B cell (primary cell): ENCODE measurements around the gene GOLIM4. TPM values are rescaled to one million over a fixed set of nuclear protein-coding genes. Genes with fewer than 3 reads are reported as not detected.

Experiments used
- ATAC-seq: fragments of 200-7000 bp; cut with Tn5 transposase; one replicate; pipeline ENCODE4 v1.10.0; 2021; ENCODE audit warnings: low read depth, mild to moderate bottlenecking, moderate number of reproducible peaks, moderate library complexity
- CTCF ChIA-PET: fragments of 350-600 bp; sonication (Branson Sonifier 250); formaldehyde crosslinking; loops from one replicate; lab custom pipeline; 2021; ENCODE audit warnings: antibody characterized with exemption, inconsistent platforms; lab: Charles Lee
- POLR2A ChIA-PET: fragments of 350-600 bp; sonication (Branson Sonifier 250); formaldehyde crosslinking; loops from one replicate; lab custom pipeline; 2021; ENCODE audit warnings: antibody characterized with exemption; lab: Charles Lee
- DNase-seq: peaks from one replicate; pipeline ENCODE4 v3.0.0; 2013
- H2AFZ ChIP-seq: 2 replicates; pipeline ENCODE4 v1.6.1; 2012; ENCODE audit warnings: mild to moderate bottlenecking, low read depth, low read length; ENCODE audit not compliant: insufficient read depth, poor library complexity, severe bottlenecking
- H3K27ac ChIP-seq, 2 donors: 1 replicate in 1 of 2; 2 replicates in 1 of 2; pipeline ENCODE4 v1.5.1; 2012 to 2013; ENCODE audit warnings: low read length in 2 of 2, mild to moderate bottlenecking in 2 of 2, moderate library complexity in 1 of 2
- H3K27me3 ChIP-seq, 4 experiments: fragments of 200-600 bp in 1 of 4; sonication (generic) in 1 of 4; replicated peaks in 1 of 4; 1 replicate in 2 of 4; 2 replicates in 2 of 4; pipeline versions ENCODE4 v1.6.1 to v1.7.0; 2013 to 2016; ENCODE audit warnings: low read length in 3 of 4, mild to moderate bottlenecking in 2 of 4, mixed read lengths in 1 of 4, moderate library complexity in 1 of 4; ENCODE audit not compliant: insufficient read depth in 4 of 4, control insufficient read depth in 3 of 4; ENCODE audit errors: control extremely low read depth in 1 of 4
- H3K36me3 ChIP-seq, 2 experiments: replicated peaks in 1 of 2; 1 replicate in 1 of 2; 2 replicates in 1 of 2; pipeline versions ENCODE4 v1.6.1 to v1.7.1; 2013; ENCODE audit warnings: low read length in 1 of 2; ENCODE audit not compliant: insufficient read depth in 2 of 2, control insufficient read depth in 1 of 2; ENCODE audit errors: control extremely low read depth in 1 of 2, extremely low read depth in 1 of 2
- H3K4me1 ChIP-seq, 2 donors: fragments of 200-600 bp in 1 of 2; sonication (generic) in 1 of 2; 1 replicate in 1 of 2; 2 replicates in 1 of 2; pipeline versions ENCODE4 v1.5.1 to v1.6.1; 2013 to 2017; ENCODE audit warnings: low read length in 2 of 2; ENCODE audit not compliant: control insufficient read depth in 2 of 2, insufficient read depth in 2 of 2
- H3K4me2 ChIP-seq: replicated peaks from 2 replicates; pipeline ENCODE3; 2012; ENCODE audit warnings: mild to moderate bottlenecking, low read depth, low read length; ENCODE audit not compliant: poor library complexity, severe bottlenecking
- H3K4me3 ChIP-seq, 5 experiments: fragments of 200-600 bp in 1 of 5; sonication (generic) in 1 of 5; 1 replicate in 3 of 5; 2 replicates in 2 of 5; pipeline versions ENCODE4 v1.5.1 to v1.7.0; 2011 to 2016; ENCODE audit warnings: low read length in 4 of 5, mild to moderate bottlenecking in 4 of 5, low read depth in 2 of 5, control low read depth in 1 of 5, moderate library complexity in 1 of 5; ENCODE audit not compliant: insufficient read depth in 1 of 5; ENCODE audit errors: control extremely low read depth in 1 of 5, extremely low read depth in 1 of 5
- H3K79me2 ChIP-seq: fragments of 200-600 bp; sonication (generic); one replicate; pipeline ENCODE4 v1.6.0; 2016; ENCODE audit warnings: low read length; ENCODE audit not compliant: control insufficient read depth, insufficient read depth
- H3K9ac ChIP-seq: fragments of 200-600 bp; sonication (generic); 2 replicates; pipeline ENCODE4 v1.6.1; 2017; ENCODE audit warnings: mild to moderate bottlenecking, low read length, moderate library complexity
- H3K9me3 ChIP-seq, 3 donors: one replicate each; pipeline versions ENCODE4 v1.6.1 to v1.7.1; 2013; ENCODE audit warnings: low read length in 2 of 3; ENCODE audit not compliant: control insufficient read depth in 2 of 3, insufficient read depth in 1 of 3; ENCODE audit errors: control extremely low read depth in 1 of 3
- H4K20me1 ChIP-seq: 2 replicates; pipeline ENCODE4 v1.6.0; 2012; ENCODE audit warnings: mild to moderate bottlenecking, low read length; ENCODE audit not compliant: insufficient read depth, control insufficient read depth, poor library complexity, severe bottlenecking
- H3K27ac Mint-ChIP-seq: one replicate; pipeline ENCODE4 v1.8.0; 2021; ENCODE audit warnings: mixed read lengths
- H3K27me3 Mint-ChIP-seq: one replicate; pipeline ENCODE4 v1.8.0; 2021; ENCODE audit warnings: mixed read lengths
- H3K4me1 Mint-ChIP-seq: one replicate; pipeline ENCODE4 v1.8.0; 2021; ENCODE audit warnings: mixed read lengths
- H3K4me3 Mint-ChIP-seq: one replicate; pipeline ENCODE4 v1.8.0; 2021; ENCODE audit warnings: mixed read lengths
- H3K9me3 Mint-ChIP-seq: one replicate; pipeline ENCODE4 v1.8.0; 2022; ENCODE audit warnings: mixed read lengths; ENCODE audit not compliant: insufficient read depth
- CTCF ChIP-seq: fragments of 200-600 bp; IDR thresholded peaks from one replicate; pipeline ENCODE4 v1.8.0; 2022; ENCODE audit warnings: antibody characterized with exemption, mild to moderate bottlenecking
- EZH2 ChIP-seq: IDR thresholded peaks from 2 replicates; pipeline ENCODE4 v1.6.1; 2012; ENCODE audit warnings: borderline replicate concordance, low read depth, mild to moderate bottlenecking, moderate library complexity, low read length; ENCODE audit not compliant: insufficient read depth, poor library complexity, severe bottlenecking
- WGBS: methylation state at CpG from one replicate; pipeline ENCODE4 v1.1.5; 2013; ENCODE audit warnings: missing lambda C conversion rate; ENCODE audit not compliant: insufficient coverage; 5-methylcytosine and 5-hydroxymethylcytosine counted together
- intact Hi-C: fragments of 100-400 bp; cut with micrococcal nuclease; formaldehyde crosslinking; loops from one replicate; pipeline ENCODE4 v1.10.0; 2022
- polyA plus RNA-seq: library from polyadenylated mRNA; depleted of rRNA; stranded (reverse); fragments of >200 nt; gene quantifications from 2 replicates; pipeline ENCODE4 v1.2.3, GENCODE V29; 2012
- total RNA-seq, 2 donors: library from RNA; stranded (reverse); fragments of 120-200 nt in 1 of 2; gene quantifications; 1 replicate in 1 of 2; 2 replicates in 1 of 2; pipeline versions ENCODE4 v1.2.3 to v1.2.4, GENCODE V29; 2013 to 2022

Gene GOLIM4
- total and polyA plus RNA-seq, 2 donors (not counting 1 experiment from before 2014, with no cell fraction given) = 2.5 to 9.3 TPM

GRCh38 chr3:168048414-168049330 is 47.1 kb downstream of the GOLIM4 start:
- Histone ChIP-seq H3K27ac (no peak overlapping the region), H3K36me3 (no peaks in the 10 kb centered on the region), H3K9me3 (no peaks in the 10 kb centered on the region), H2AFZ (no peak overlapping the region), H4K20me1 (no peaks in the 10 kb centered on the region), H3K4me1 (no peaks in the 10 kb centered on the region), H3K9ac (no peak overlapping the region), H3K27me3 (no peaks in the 10 kb centered on the region), H3K4me2 (no peak overlapping the region), H3K4me3 (no peak overlapping the region), H3K79me2 (no peaks in the 10 kb centered on the region)
- DNase-seq (no peak), ATAC-seq (no peak)
- no peak overlapping the region for H3K4me3 Mint-ChIP-seq
- WGBS = no CpG with 5 or more reads among the region's 5 CpGs
- H3K4me1 Mint-ChIP-seq = peaks cover 2% of the 10 kb centered on the region
- H3K27ac Mint-ChIP-seq = no peak overlapping the region
- ChIA-PET CTCF (interaction anchor here (0.6 to 11.2 kb wide), 10 partner anchors 8 to 1698 kb away, joined by 3 to 165 read pairs (median 4); no protein-coding TSS in a partner anchor), POLR2A (no interaction called here)
- no peaks in the 10 kb centered on the region for H3K27me3 Mint-ChIP-seq
- no peak for TF ChIP-seq CTCF
- no peaks in the 10 kb centered on the region for H3K9me3 Mint-ChIP-seq
- intact Hi-C loops = loop anchor here (5.0 kb wide), 1 partner anchor 666 kb away; the partner anchor contains the start of gene ZBBX

GRCh38 chr3:168047936-168048335 is 47.8 kb downstream of the GOLIM4 start:
- Mint-ChIP-seq H3K4me3 (no peak overlapping the region), H3K27me3 (no peaks in the 10 kb centered on the region), H3K4me1 (peaks cover 2% of the 10 kb centered on the region), H3K9me3 (no peaks in the 10 kb centered on the region), H3K27ac (no peak overlapping the region)
- Histone ChIP-seq H3K27me3 (no peaks in the 10 kb centered on the region), H3K4me3 (no peak overlapping the region), H3K9ac (no peak overlapping the region), H3K36me3 (peaks cover 0 to 3% of the 10 kb centered on the region in 2 experiments), H2AFZ (no peak overlapping the region), H3K27ac (no peak overlapping the region), H3K9me3 (no peaks in the 10 kb centered on the region), H3K79me2 (no peaks in the 10 kb centered on the region), H4K20me1 (no peaks in the 10 kb centered on the region), H3K4me1 (no peaks in the 10 kb centered on the region), H3K4me2 (no peak overlapping the region)
- ATAC-seq = no peak
- TF ChIP-seq CTCF (no peak), EZH2 (no peak)
- CTCF ChIA-PET = interaction anchor here (0.7 to 11.2 kb wide), 10 partner anchors 8 to 1698 kb away, joined by 3 to 165 read pairs (median 4); no protein-coding TSS in a partner anchor
- no peak for DNase-seq
- intact Hi-C loops = loop anchor here (1.0 to 5.0 kb wide), 3 partner anchors 47 to 666 kb away; partner anchors contain the start of genes GOLIM4 and ZBBX
- WGBS = no CpG with 5 or more reads among the region's 3 CpGs
- POLR2A ChIA-PET = no interaction called here
